Vagina (tissue), 2 donors: Measurements from ENCODE around the gene SLC9C2. TPM values are rescaled to one million over a fixed set of nuclear protein-coding genes. Genes with fewer than 3 reads are reported as not detected.
"Not testable (repeated sequence)": the region's sequence is repeated elsewhere in the genome, so short reads cannot be mapped to it uniquely, and the experiment has no call there.

Experiments
- DNase-seq, 2 donors: peaks; one replicate each; pipeline ENCODE4 v3.0.0-alpha.2; 2017; ENCODE audit errors: extremely low spot score in 2 of 2
- H3K27ac ChIP-seq: fragments of 200-600 bp; sonication (generic); one replicate; pipeline ENCODE4 v1.5.1; 2019
- H3K27me3 ChIP-seq: fragments of 200-600 bp; sonication (generic); one replicate; pipeline ENCODE4 v1.5.1; 2019
- H3K36me3 ChIP-seq, 2 donors: fragments of 200-600 bp; sonication (generic); one replicate each; pipeline ENCODE4 v1.5.1; 2017 to 2019
- H3K4me1 ChIP-seq: fragments of 200-600 bp; sonication (generic); one replicate; pipeline ENCODE4 v1.5.1; 2019
- H3K4me3 ChIP-seq, 2 donors: fragments of 200-600 bp; sonication (generic); 1 replicate in 1 of 2; 2 replicates in 1 of 2; pipeline ENCODE4 v1.5.1; 2016 to 2019
- H3K9me3 ChIP-seq: fragments of 200-600 bp; sonication (generic); one replicate; pipeline ENCODE4 v1.5.1; 2019
- CTCF ChIP-seq, 3 experiments: fragments of 450-650 bp in 2 of 3; fragments of 200-600 bp in 1 of 3; sonication (generic) in 1 of 3; IDR thresholded peaks; one replicate each; pipeline ENCODE4 v1.5.1; 2017 to 2019; ENCODE audit warnings: antibody characterized with exemption in 3 of 3, mild to moderate bottlenecking in 2 of 3, moderate library complexity in 2 of 3
- POLR2A ChIP-seq, 2 donors: fragments of 450-650 bp; IDR thresholded peaks; one replicate each; pipeline ENCODE4 v1.6.1; 2017; ENCODE audit warnings: antibody characterized with exemption in 2 of 2, mild to moderate bottlenecking in 2 of 2, moderate library complexity in 2 of 2
- POLR2AphosphoS5 ChIP-seq, 2 donors: sonication (generic); formaldehyde crosslinking; IDR thresholded peaks; one replicate each; pipeline ENCODE4 v1.9.0; 2017; ENCODE audit warnings: antibody characterized with exemption in 2 of 2, mild to moderate bottlenecking in 2 of 2, low read depth in 1 of 2; ENCODE audit not compliant: insufficient read depth in 1 of 2
- intact Hi-C: fragments of 100-400 bp; cut with DNase I; formaldehyde crosslinking; loops from one replicate; pipeline ENCODE4 v1.15.1; 2023
- total RNA-seq: library from RNA; depleted of rRNA; stranded (reverse); fragments of >200 nt; gene quantifications from one replicate; pipeline ENCODE4 v1.2.3, GENCODE V29; 2016

Gene SLC9C2
- total RNA-seq, 1 donor from 2014 or later, result not detected

GRCh38 chr1:173616859-173617258, 14.0 kb upstream of the SLC9C2 start:
- H3K27me3 ChIP-seq, result no peaks in the 10 kb centered on the region
- H3K4me3 ChIP-seq, result no peak overlapping the region
- intact Hi-C loops, result no loop called here
- DNase-seq, result no peak
- no peak for TF ChIP-seq CTCF (IDR thresholded peaks at IDR 0.05)
- no peak for TF ChIP-seq POLR2A (IDR thresholded peaks at IDR 0.05)
- no peak for TF ChIP-seq POLR2AphosphoS5 (IDR thresholded peaks at IDR 0.05; ENCODE audit: insufficient read depth in 1 of 2, low read depth in 1 of 2)
- no peaks in the 10 kb centered on the region for H3K36me3 ChIP-seq
- H3K4me1 ChIP-seq, result no peaks in the 10 kb centered on the region
- no peaks in the 10 kb centered on the region for H3K9me3 ChIP-seq
- no peak overlapping the region for H3K27ac ChIP-seq

- H3K9me3 ChIP-seq, H3K27ac ChIP-seq, H3K27me3 ChIP-seq, H3K36me3 ChIP-seq, H3K4me3 ChIP-seq, DNase-seq, H3K4me1 ChIP-seq, intact Hi-C loops: not testable (repeated sequence)
These were observed 10.2 kb upstream of the SLC9C2 start for GRCh38 chr1:173613086-173613485.

GRCh38 chr1:173608503-173609216, 5.8 kb upstream of the SLC9C2 start:
- Histone ChIP-seq H3K4me1 (no peaks in the 10 kb centered on the region), H3K27me3 (no peaks in the 10 kb centered on the region), H3K9me3 (no peaks in the 10 kb centered on the region), H3K4me3 (no peak overlapping the region), H3K27ac (no peak overlapping the region), H3K36me3 (no peaks in the 10 kb centered on the region)
- no peak for TF ChIP-seq CTCF (IDR thresholded peaks at IDR 0.05)
- no peak for DNase-seq
- intact Hi-C loops, result no loop called here

- TF ChIP-seq CTCF (IDR thresholded peaks at IDR 0.05), result no peak
- no peaks in the 10 kb centered on the region for H3K4me1 ChIP-seq
- DNase-seq, result no peak
- no peak overlapping the region for H3K27ac ChIP-seq
- H3K4me3 ChIP-seq, result no peak overlapping the region
- H3K9me3 ChIP-seq, result no peaks in the 10 kb centered on the region
- no peaks in the 10 kb centered on the region for H3K27me3 ChIP-seq
- no peaks in the 10 kb centered on the region for H3K36me3 ChIP-seq
- intact Hi-C loops, result no loop called here
These were observed 1.3 kb downstream of the SLC9C2 start for GRCh38 chr1:173601588-173601987.

- no peak overlapping the region for H3K4me3 ChIP-seq
- no peak for TF ChIP-seq POLR2AphosphoS5 (IDR thresholded peaks at IDR 0.05; ENCODE audit: insufficient read depth in 1 of 2, low read depth in 1 of 2)
- no peak for TF ChIP-seq POLR2A (IDR thresholded peaks at IDR 0.05)
- no peak for TF ChIP-seq CTCF (IDR thresholded peaks at IDR 0.05)
- DNase-seq, result no peak
- intact Hi-C loops, result no loop called here
- H3K9me3 ChIP-seq, result no peaks in the 10 kb centered on the region
- no peaks in the 10 kb centered on the region for H3K4me1 ChIP-seq
- H3K27ac ChIP-seq, result no peak overlapping the region
- no peaks in the 10 kb centered on the region for H3K36me3 ChIP-seq
- H3K27me3 ChIP-seq, result no peaks in the 10 kb centered on the region
These were observed 6.6 kb downstream of the SLC9C2 start for GRCh38 chr1:173596097-173596825.

- H3K36me3 ChIP-seq, DNase-seq, H3K9me3 ChIP-seq, H3K27ac ChIP-seq, H3K27me3 ChIP-seq, H3K4me3 ChIP-seq, intact Hi-C loops, H3K4me1 ChIP-seq: not testable (repeated sequence)
These were observed 11.7 kb downstream of the SLC9C2 start for GRCh38 chr1:173591138-173591537.
